IPS-15b (cell line): ENCODE data around the gene AGAP1.

Experiments used
- H3K27me3 ChIP-seq: one replicate; pipeline ENCODE4 v1.6.1; 2013; ENCODE audit warnings: low read length; ENCODE audit not compliant: control insufficient read depth, insufficient read depth
- H3K36me3 ChIP-seq: one replicate; pipeline ENCODE4 v1.6.1; 2013; ENCODE audit warnings: low read length; ENCODE audit not compliant: control insufficient read depth, insufficient read depth
- H3K4me1 ChIP-seq: one replicate; pipeline ENCODE4 v1.6.1; 2013; ENCODE audit warnings: mild to moderate bottlenecking, low read length; ENCODE audit not compliant: control insufficient read depth, insufficient read depth
- H3K4me3 ChIP-seq: one replicate; pipeline ENCODE4 v1.5.1; 2013; ENCODE audit warnings: low read depth, low read length
- H3K9ac ChIP-seq: one replicate; pipeline ENCODE4 v1.6.1; 2013; ENCODE audit warnings: low read depth, mild to moderate bottlenecking, low read length
- H3K9me3 ChIP-seq: one replicate; pipeline ENCODE4 v1.6.1; 2013; ENCODE audit warnings: mild to moderate bottlenecking, low read length; ENCODE audit not compliant: control insufficient read depth, insufficient read depth

The AGAP1 gene

GRCh38 chr2:235537186-235537585, 43.3 kb downstream of the AGAP1 start:
- Histone ChIP-seq H3K4me1 (peaks cover under 1% of the 10 kb centered on the region), H3K27me3 (no peaks in the 10 kb centered on the region), H3K9me3 (no peaks in the 10 kb centered on the region), H3K9ac (no peak overlapping the region), H3K36me3 (no peaks in the 10 kb centered on the region), H3K4me3 (no peak overlapping the region)

GRCh38 chr2:235537587-235537986, 43.7 kb downstream of the AGAP1 start:
- no peaks in the 10 kb centered on the region for H3K36me3 ChIP-seq
- no peaks in the 10 kb centered on the region for H3K27me3 ChIP-seq
- no peak overlapping the region for H3K9ac ChIP-seq
- peaks cover 4% of the 10 kb centered on the region for H3K4me1 ChIP-seq
- H3K9me3 ChIP-seq, result no peaks in the 10 kb centered on the region
- H3K4me3 ChIP-seq, result no peak overlapping the region

- H3K9ac ChIP-seq, result no peak overlapping the region
- H3K4me1 ChIP-seq, result peaks cover 6% of the 10 kb centered on the region
- H3K9me3 ChIP-seq, result no peaks in the 10 kb centered on the region
- H3K27me3 ChIP-seq, result no peaks in the 10 kb centered on the region
- H3K36me3 ChIP-seq, result no peaks in the 10 kb centered on the region
- H3K4me3 ChIP-seq, result no peak overlapping the region
Observed at GRCh38 chr2:235538144-235538639, 44.3 kb downstream of the AGAP1 start.

GRCh38 chr2:235538981-235539380, 45.1 kb downstream of the AGAP1 start:
- Histone ChIP-seq H3K4me1 (peaks cover 10% of the 10 kb centered on the region), H3K27me3 (no peaks in the 10 kb centered on the region), H3K36me3 (no peaks in the 10 kb centered on the region), H3K9ac (no peak overlapping the region), H3K9me3 (no peaks in the 10 kb centered on the region), H3K4me3 (no peak overlapping the region)

- peaks cover 10% of the 10 kb centered on the region for H3K4me1 ChIP-seq
- H3K27me3 ChIP-seq, result no peaks in the 10 kb centered on the region
- H3K9ac ChIP-seq, result no peak overlapping the region
- H3K9me3 ChIP-seq, result no peaks in the 10 kb centered on the region
- no peaks in the 10 kb centered on the region for H3K36me3 ChIP-seq
- no peak overlapping the region for H3K4me3 ChIP-seq
Observed at GRCh38 chr2:235539773-235540172, 45.9 kb downstream of the AGAP1 start.

- Histone ChIP-seq H3K9me3 (no peaks in the 10 kb centered on the region), H3K27me3 (no peaks in the 10 kb centered on the region), H3K4me3 (no peak overlapping the region), H3K9ac (no peak overlapping the region), H3K36me3 (no peaks in the 10 kb centered on the region), H3K4me1 (peaks cover 12% of the 10 kb centered on the region)
Observed at GRCh38 chr2:235541016-235541415, 47.2 kb downstream of the AGAP1 start.

GRCh38 chr2:235541838-235542549, 48.2 kb downstream of the AGAP1 start:
- Histone ChIP-seq H3K4me3 (no peak overlapping the region), H3K9me3 (no peaks in the 10 kb centered on the region), H3K4me1 (peaks cover 12% of the 10 kb centered on the region), H3K9ac (no peak overlapping the region), H3K36me3 (no peaks in the 10 kb centered on the region), H3K27me3 (no peaks in the 10 kb centered on the region)

- H3K9me3 ChIP-seq, result no peaks in the 10 kb centered on the region
- H3K4me3 ChIP-seq, result no peak overlapping the region
- no peaks in the 10 kb centered on the region for H3K36me3 ChIP-seq
- H3K9ac ChIP-seq, result no peak overlapping the region
- peaks cover 12% of the 10 kb centered on the region for H3K4me1 ChIP-seq
- H3K27me3 ChIP-seq, result no peaks in the 10 kb centered on the region
Observed at GRCh38 chr2:235542733-235543127, 48.9 kb downstream of the AGAP1 start.

- no peaks in the 10 kb centered on the region for H3K36me3 ChIP-seq
- peaks cover 12% of the 10 kb centered on the region for H3K4me1 ChIP-seq
- no peaks in the 10 kb centered on the region for H3K27me3 ChIP-seq
- H3K9ac ChIP-seq, result no peak overlapping the region
- no peak overlapping the region for H3K4me3 ChIP-seq
- no peaks in the 10 kb centered on the region for H3K9me3 ChIP-seq
Observed at GRCh38 chr2:235543128-235543750, 49.4 kb downstream of the AGAP1 start.

GRCh38 chr2:235543851-235544688, 50.2 kb downstream of the AGAP1 start:
- Histone ChIP-seq H3K9ac (no peak overlapping the region), H3K36me3 (no peaks in the 10 kb centered on the region), H3K4me1 (peaks cover 12% of the 10 kb centered on the region), H3K27me3 (no peaks in the 10 kb centered on the region), H3K9me3 (no peaks in the 10 kb centered on the region), H3K4me3 (no peak overlapping the region)

- Histone ChIP-seq H3K4me1 (peaks cover 12% of the 10 kb centered on the region), H3K4me3 (no peak overlapping the region), H3K36me3 (no peaks in the 10 kb centered on the region), H3K9me3 (no peaks in the 10 kb centered on the region), H3K9ac (no peak overlapping the region), H3K27me3 (no peaks in the 10 kb centered on the region)
Observed at GRCh38 chr2:235544689-235544969, 50.8 kb downstream of the AGAP1 start.
